ENCODE results near the gene METAP1D.

The METAP1D gene

GRCh38 chr2:172087780-172088244 is 88.1 kb downstream of the METAP1D start:
- no peak overlapping the region for H3K4me3 ChIP-seq (ENCODE audit: low read depth, low read length)
- no peak for DNase-seq
- peaks cover 75% of the 10 kb centered on the region for H3K27me3 ChIP-seq (ENCODE audit: insufficient read depth, low read depth, severe bottlenecking)
- H3K9me3 ChIP-seq (ENCODE audit: severe bottlenecking) = peaks cover 7% of the 10 kb centered on the region
- no peak for TF ChIP-seq CTCF (IDR thresholded peaks at IDR 0.05; ENCODE audit: low read depth, low read length)
- H3K27ac ChIP-seq = no peak overlapping the region
- no peaks in the 10 kb centered on the region for H3K36me3 ChIP-seq

DNA sequence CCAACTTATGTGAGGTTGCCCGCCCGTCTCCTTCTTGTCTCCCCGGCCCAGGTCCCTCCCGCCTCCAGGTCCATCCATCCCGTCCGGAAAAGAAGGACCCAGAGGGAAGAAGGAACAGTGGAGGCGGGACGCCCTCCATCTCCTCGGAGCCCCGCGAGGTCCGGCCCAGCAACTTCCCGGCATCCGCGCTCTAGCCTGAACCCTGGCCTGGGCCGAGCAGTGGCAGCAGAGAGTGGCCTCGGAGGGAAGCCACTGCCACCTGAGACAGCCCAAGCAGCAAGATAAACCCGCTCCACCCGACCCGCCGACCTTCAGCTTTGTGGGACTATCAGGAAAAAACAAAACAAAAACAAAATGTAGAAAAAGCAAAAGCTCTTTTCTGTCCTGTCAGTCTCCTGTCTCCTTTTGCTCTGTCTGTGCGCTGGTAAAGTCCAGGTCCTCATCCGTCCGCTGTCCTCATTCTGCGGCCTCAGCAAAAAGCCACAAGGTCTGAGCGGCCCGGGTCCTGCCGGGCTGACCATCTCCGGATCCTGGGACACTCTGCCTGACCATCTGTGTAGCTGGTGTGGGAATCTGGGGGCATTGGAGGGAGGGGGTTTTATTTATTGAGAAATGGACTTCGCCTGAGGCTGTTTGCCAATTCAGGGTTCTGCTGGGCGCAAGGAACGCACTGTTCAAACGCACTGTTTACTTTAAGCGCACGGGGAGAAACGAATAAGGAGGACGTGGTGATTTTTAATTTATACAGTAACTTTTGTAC is 88.7 kb downstream of the METAP1D start:
- no peak overlapping the region for H3K4me3 ChIP-seq (ENCODE audit: low read depth, low read length)

DNA sequence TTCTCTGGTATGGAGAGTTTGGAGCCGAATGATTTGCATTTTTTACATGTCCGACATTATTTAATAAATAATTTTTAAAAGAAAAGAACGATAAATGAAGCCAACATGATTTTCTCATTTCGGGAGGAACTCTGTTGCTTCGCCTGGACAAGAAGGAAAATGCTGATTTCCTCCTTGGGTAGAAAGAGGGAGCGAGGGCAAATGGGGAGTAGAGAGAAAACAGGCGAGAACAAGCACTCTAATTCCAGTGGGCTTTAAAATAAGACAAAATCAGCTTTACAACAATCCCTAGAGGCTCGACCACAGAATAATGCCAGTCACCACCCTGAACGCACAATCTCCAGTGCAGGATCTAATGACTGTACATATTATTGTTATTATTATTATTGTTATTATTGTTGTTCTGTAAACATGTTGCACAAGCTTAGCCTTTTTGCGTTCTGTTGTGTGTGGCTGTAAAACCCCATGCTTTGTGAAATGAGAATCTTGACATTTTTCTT is 89.3 kb downstream of the METAP1D start:
- no peak for TF ChIP-seq CTCF (IDR thresholded peaks at IDR 0.05; ENCODE audit: low read depth, low read length)
- DNase-seq = no peak
- Histone ChIP-seq H3K9me3 (ENCODE audit: severe bottlenecking) (peaks cover 7% of the 10 kb centered on the region), H3K36me3 (no peaks in the 10 kb centered on the region), H3K4me3 (ENCODE audit: low read depth, low read length) (no peak overlapping the region), H3K27me3 (ENCODE audit: insufficient read depth, low read depth, severe bottlenecking) (peaks cover 77% of the 10 kb centered on the region), H3K27ac (no peak overlapping the region)

More for the DNA sequence above, 88.7 kb downstream of the METAP1D start:
- H3K36me3 ChIP-seq = no peaks in the 10 kb centered on the region
- DNase-seq = no peak
- TF ChIP-seq CTCF (IDR thresholded peaks at IDR 0.05; ENCODE audit: low read depth, low read length) = no peak
- H3K9me3 ChIP-seq (ENCODE audit: severe bottlenecking) = peaks cover 7% of the 10 kb centered on the region
- H3K27me3 ChIP-seq (ENCODE audit: insufficient read depth, low read depth, severe bottlenecking) = peaks cover 77% of the 10 kb centered on the region
- no peak overlapping the region for H3K27ac ChIP-seq

DNA sequence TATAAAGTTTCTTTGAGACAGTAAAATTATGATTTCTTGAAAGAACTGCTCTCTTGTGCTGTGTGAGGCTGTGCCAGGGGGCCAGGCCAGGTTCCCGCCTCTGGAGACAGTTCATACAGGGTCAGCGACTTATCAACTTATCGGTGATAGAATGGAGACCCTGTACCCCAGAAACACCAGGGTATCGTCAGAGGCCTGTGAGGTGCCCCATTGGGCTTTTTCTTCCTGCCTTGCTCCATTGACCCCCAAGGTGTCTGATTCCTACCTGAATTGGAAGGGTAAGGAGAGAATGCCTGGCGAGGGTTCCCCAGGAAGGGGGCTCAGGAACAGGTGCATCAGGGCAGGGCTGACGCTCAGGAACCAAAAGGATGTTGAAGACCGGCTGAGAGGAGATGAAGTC is 89.9 kb downstream of the METAP1D start:
- Histone ChIP-seq H3K27ac (no peak overlapping the region), H3K4me3 (ENCODE audit: low read depth, low read length) (no peak overlapping the region), H3K27me3 (ENCODE audit: insufficient read depth, low read depth, severe bottlenecking) (peaks cover 77% of the 10 kb centered on the region)

GRCh38 chr2:172090044-172090961 is 90.5 kb downstream of the METAP1D start:
- H3K27ac ChIP-seq = no peak overlapping the region
- no peaks in the 10 kb centered on the region for H3K36me3 ChIP-seq
- peaks cover 82% of the 10 kb centered on the region for H3K27me3 ChIP-seq (ENCODE audit: insufficient read depth, low read depth, severe bottlenecking)
- H3K9me3 ChIP-seq (ENCODE audit: severe bottlenecking) = peaks cover 7% of the 10 kb centered on the region
- no peak for DNase-seq
- no peak for TF ChIP-seq CTCF (IDR thresholded peaks at IDR 0.05; ENCODE audit: low read depth, low read length)
- no peak overlapping the region for H3K4me3 ChIP-seq (ENCODE audit: low read depth, low read length)

More for the DNA sequence above, 89.9 kb downstream of the METAP1D start:
- peaks cover 7% of the 10 kb centered on the region for H3K9me3 ChIP-seq (ENCODE audit: severe bottlenecking)
- no peak for TF ChIP-seq CTCF (IDR thresholded peaks at IDR 0.05; ENCODE audit: low read depth, low read length)
- no peak for DNase-seq
- H3K36me3 ChIP-seq = no peaks in the 10 kb centered on the region

All from WERI-Rb-1 (cell line).